Right cardiac atrium (tissue), 5 donors: ENCODE measurements around the gene SLC16A3. TPM values are rescaled to one million over a fixed set of nuclear protein-coding genes. Genes with fewer than 3 reads are reported as not detected.

Experiments
- ATAC-seq, 2 donors: fragments of 200-7000 bp; cut with Tn5 transposase; one replicate each; pipeline versions ENCODE4 v1.8.0 to v1.9.1; 2020; ENCODE audit warnings: moderate library complexity in 2 of 2, mild to moderate bottlenecking in 1 of 2
- DNase-seq, 3 donors: peaks; one replicate each; pipeline ENCODE4 v3.0.0-alpha.2; 2020
- H3K27ac ChIP-seq: one replicate; pipeline ENCODE4 v1.5.1; 2013; ENCODE audit warnings: mild to moderate bottlenecking, low read length, control low read depth, moderate library complexity
- H3K27me3 ChIP-seq: one replicate; pipeline ENCODE4 v1.6.1; 2013; ENCODE audit not compliant: control insufficient read depth, insufficient read depth
- H3K4me1 ChIP-seq: one replicate; pipeline ENCODE4 v1.6.1; 2013; ENCODE audit warnings: low read length; ENCODE audit not compliant: control insufficient read depth, insufficient read depth
- H3K4me3 ChIP-seq: one replicate; pipeline ENCODE4 v1.5.1; 2013; ENCODE audit warnings: low read length, control low read depth
- H3K9me3 ChIP-seq: one replicate; pipeline ENCODE4 v1.6.1; 2013; ENCODE audit warnings: low read length; ENCODE audit not compliant: control insufficient read depth
- WGBS: extraction: QIAGEN DNeasy Blood & Tissue Kit; methylation state at CpG from one replicate; pipeline ENCODE4 v1.1.7; 2013; 5-methylcytosine and 5-hydroxymethylcytosine counted together
- intact Hi-C, 4 donors: fragments of 100-400 bp; cut with DNase I; formaldehyde crosslinking; loops; one replicate each; pipeline versions ENCODE4 v1.11.0 to v1.14.0; 2022 to 2023
- polyA plus RNA-seq: library from polyadenylated mRNA; stranded (reverse); fragments of 200-250 nt; gene quantifications from one replicate; pipeline ENCODE4 v1.2.3, GENCODE V29; 2013
- total RNA-seq, 4 donors: library from RNA; stranded (reverse); fragmentation: NEBNext Ultra II Directional; extraction: Animal tissue kit (Norgen Biotek cat#: 25700); gene quantifications; one replicate each; pipeline ENCODE4 v1.2.1, GENCODE V29; 2021
- donor health status: healthy with polysubstance abuse.
- donor health status: DM: no; HTN: yes; CAD: no.
- donor health status: DM: no; HTN: no; CAD: no.
- donor health status: DM: no; HTN: yes; CAD: no; lungs with severe emphysema.
- donor health status: DM: yes; HTN: yes; CAD: no.

Gene SLC16A3
- total and polyA plus RNA-seq, 5 donors = 13.6 to 23.7 (median 18.8) TPM

- 73% methylated on average over 27 of the region's 27 CpGs for WGBS
- Histone ChIP-seq H3K4me1 (peaks cover 7% of the 10 kb centered on the region), H3K27ac (no peak overlapping the region)
These were observed 45.5 kb downstream of the SLC16A3 start for GRCh38 chr17:82274134-82275020.

GRCh38 chr17:82275326-82275725 lies 46.5 kb downstream of the SLC16A3 start:
- no peak overlapping the region for H3K27ac ChIP-seq
- H3K9me3 ChIP-seq = no peaks in the 10 kb centered on the region
- no peaks in the 10 kb centered on the region for H3K27me3 ChIP-seq
- peaks cover 5% of the 10 kb centered on the region for H3K4me1 ChIP-seq
- DNase-seq (peak in 1 of 3 donors; percentile 43), ATAC-seq (no peak)
- intact Hi-C loops = no loop called here
- 92% methylated on average over 14 of the region's 14 CpGs for WGBS
- H3K4me3 ChIP-seq = no peak overlapping the region

More at GRCh38 chr17:82274134-82275020, 45.5 kb downstream of the SLC16A3 start:
- Histone ChIP-seq H3K4me3 (peak overlapping the region; percentile 98), H3K27me3 (no peaks in the 10 kb centered on the region), H3K9me3 (no peaks in the 10 kb centered on the region)
- ATAC-seq (no peak), DNase-seq (peak in 1 of 3 donors; percentile 51)
- intact Hi-C loops = no loop called here

GRCh38 chr17:82276938-82277337 lies 48.1 kb downstream of the SLC16A3 start:
- H3K4me3 ChIP-seq = no peak overlapping the region
- peaks cover 2% of the 10 kb centered on the region for H3K4me1 ChIP-seq
- ATAC-seq = no peak
- no peaks in the 10 kb centered on the region for H3K27me3 ChIP-seq
- no peaks in the 10 kb centered on the region for H3K9me3 ChIP-seq
- WGBS = 93% methylated on average over 5 of the region's 5 CpGs
- H3K27ac ChIP-seq = no peak overlapping the region
- DNase-seq = no peak
- intact Hi-C loops = no loop called here

- Histone ChIP-seq H3K4me1 (peaks cover 2% of the 10 kb centered on the region), H3K27ac (no peak overlapping the region), H3K4me3 (no peak overlapping the region), H3K27me3 (no peaks in the 10 kb centered on the region), H3K9me3 (no peaks in the 10 kb centered on the region)
- intact Hi-C loops = no loop called here
- WGBS = 68% methylated on average over 12 of the region's 12 CpGs
- no peak for ATAC-seq
- DNase-seq = peak in 1 of 3 donors; percentile 22
These were observed 49.0 kb downstream of the SLC16A3 start for GRCh38 chr17:82277851-82278250.

- H3K9me3 ChIP-seq = no peaks in the 10 kb centered on the region
- intact Hi-C loops = no loop called here
- ATAC-seq = no peak
- no peak overlapping the region for H3K27ac ChIP-seq
- no peak overlapping the region for H3K4me3 ChIP-seq
- DNase-seq = no peak
- WGBS = 77% methylated on average over 9 of the region's 9 CpGs
- peaks cover 2% of the 10 kb centered on the region for H3K4me1 ChIP-seq
- no peaks in the 10 kb centered on the region for H3K27me3 ChIP-seq
These were observed 49.5 kb downstream of the SLC16A3 start for GRCh38 chr17:82278308-82278707.

GRCh38 chr17:82278786-82279391 lies 50.0 kb downstream of the SLC16A3 start:
- H3K4me3 ChIP-seq = no peak overlapping the region
- H3K27me3 ChIP-seq = no peaks in the 10 kb centered on the region
- peaks cover 2% of the 10 kb centered on the region for H3K4me1 ChIP-seq
- intact Hi-C loops = no loop called here
- H3K9me3 ChIP-seq = no peaks in the 10 kb centered on the region
- ATAC-seq (no peak), DNase-seq (peak in 1 of 3 donors; percentile 52)
- no peak overlapping the region for H3K27ac ChIP-seq
- WGBS = 66% methylated on average over 16 of the region's 16 CpGs

GRCh38 chr17:82280537-82280936 lies 51.7 kb downstream of the SLC16A3 start:
- H3K27me3 ChIP-seq = no peaks in the 10 kb centered on the region
- WGBS = 95% methylated on average over 8 of the region's 8 CpGs
- no peaks in the 10 kb centered on the region for H3K4me1 ChIP-seq
- peak in 1 of 3 donors; percentile 14 for DNase-seq
- no peaks in the 10 kb centered on the region for H3K9me3 ChIP-seq
- intact Hi-C loops = no loop called here
- no peak for ATAC-seq
- H3K4me3 ChIP-seq = no peak overlapping the region
- H3K27ac ChIP-seq = no peak overlapping the region

GRCh38 chr17:82281076-82281475 lies 52.2 kb downstream of the SLC16A3 start:
- Histone ChIP-seq H3K27ac (no peak overlapping the region), H3K4me3 (no peak overlapping the region), H3K9me3 (no peaks in the 10 kb centered on the region), H3K27me3 (no peaks in the 10 kb centered on the region), H3K4me1 (no peaks in the 10 kb centered on the region)
- ATAC-seq (no peak), DNase-seq (peak in 1 of 3 donors; percentile 41)
- intact Hi-C loops = no loop called here
- 77% methylated on average over 7 of the region's 7 CpGs for WGBS

GRCh38 chr17:82281502-82282238 lies 52.8 kb downstream of the SLC16A3 start:
- WGBS = 78% methylated on average over 22 of the region's 22 CpGs
- DNase-seq (peak in 1 of 3 donors; percentile 16), ATAC-seq (peak in 1 of 2 donors; percentile 15)
- H3K27me3 ChIP-seq = no peaks in the 10 kb centered on the region
- H3K9me3 ChIP-seq = no peaks in the 10 kb centered on the region
- H3K27ac ChIP-seq = no peak overlapping the region
- intact Hi-C loops = no loop called here
- H3K4me1 ChIP-seq = no peaks in the 10 kb centered on the region
- no peak overlapping the region for H3K4me3 ChIP-seq

- ATAC-seq = peak in 1 of 2 donors; percentile 21
- intact Hi-C loops = no loop called here
- DNase-seq = peak in 1 of 3 donors; percentile 29
- H3K27ac ChIP-seq = no peak overlapping the region
- H3K4me3 ChIP-seq = no peak overlapping the region
- 91% methylated on average over 25 of the region's 25 CpGs for WGBS
- H3K27me3 ChIP-seq = no peaks in the 10 kb centered on the region
- no peaks in the 10 kb centered on the region for H3K4me1 ChIP-seq
- no peaks in the 10 kb centered on the region for H3K9me3 ChIP-seq
These were observed 53.7 kb downstream of the SLC16A3 start for GRCh38 chr17:82282239-82283207.
